ENCODE results near the gene FAT2. TPM values are rescaled to one million over a fixed set of nuclear protein-coding genes. Genes with fewer than 3 reads are reported as not detected.

FAT2 gene
- total RNA-seq, 4 donors from 2014 or later: not detected

DNA sequence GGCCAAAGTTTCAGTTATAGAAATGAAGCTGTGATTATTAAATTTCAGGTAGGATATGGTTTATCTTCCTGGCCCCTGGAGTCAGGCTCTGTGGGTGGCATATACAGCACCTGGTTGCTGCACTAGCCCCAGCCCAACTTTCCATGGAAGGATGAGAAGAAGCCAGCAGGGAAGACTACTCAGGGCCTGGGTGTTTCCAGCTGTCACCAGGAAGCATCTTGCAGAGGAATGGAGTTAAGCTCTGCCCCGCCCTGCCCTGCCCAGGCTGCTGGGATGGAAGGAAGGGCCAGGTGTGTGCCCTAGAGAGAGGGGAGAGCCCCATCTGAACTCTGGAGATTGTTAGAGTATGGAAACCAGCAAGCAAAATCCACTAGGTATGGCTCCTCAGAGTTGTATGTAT is 42.8 kb upstream of the FAT2 start:
- TF ChIP-seq, protein P1, sequence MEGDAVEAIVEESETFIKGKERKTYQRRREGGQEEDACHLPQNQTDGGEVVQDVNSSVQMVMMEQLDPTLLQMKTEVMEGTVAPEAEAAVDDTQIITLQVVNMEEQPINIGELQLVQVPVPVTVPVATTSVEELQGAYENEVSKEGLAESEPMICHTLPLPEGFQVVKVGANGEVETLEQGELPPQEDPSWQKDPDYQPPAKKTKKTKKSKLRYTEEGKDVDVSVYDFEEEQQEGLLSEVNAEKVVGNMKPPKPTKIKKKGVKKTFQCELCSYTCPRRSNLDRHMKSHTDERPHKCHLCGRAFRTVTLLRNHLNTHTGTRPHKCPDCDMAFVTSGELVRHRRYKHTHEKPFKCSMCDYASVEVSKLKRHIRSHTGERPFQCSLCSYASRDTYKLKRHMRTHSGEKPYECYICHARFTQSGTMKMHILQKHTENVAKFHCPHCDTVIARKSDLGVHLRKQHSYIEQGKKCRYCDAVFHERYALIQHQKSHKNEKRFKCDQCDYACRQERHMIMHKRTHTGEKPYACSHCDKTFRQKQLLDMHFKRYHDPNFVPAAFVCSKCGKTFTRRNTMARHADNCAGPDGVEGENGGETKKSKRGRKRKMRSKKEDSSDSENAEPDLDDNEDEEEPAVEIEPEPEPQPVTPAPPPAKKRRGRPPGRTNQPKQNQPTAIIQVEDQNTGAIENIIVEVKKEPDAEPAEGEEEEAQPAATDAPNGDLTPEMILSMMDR (IDR thresholded peaks at IDR 0.05 in 4 of 5, conservative IDR thresholded peaks at IDR 0.05 in 1 of 5): no peak
- TF ChIP-seq POLR2A (IDR thresholded peaks at IDR 0.05): no peak
- Histone ChIP-seq H3K36me3 (no peaks in the 10 kb centered on the region), H3K4me1 (no peaks in the 10 kb centered on the region), H3K27ac (no peak overlapping the region), H3K9me3 (no peaks in the 10 kb centered on the region), H3K4me3 (no peak overlapping the region), H3K27me3 (no peaks in the 10 kb centered on the region)
- no peak for ATAC-seq
- DNase-seq: no peak
- intact Hi-C loops (cut with DNase I; ENCODE audit: low total_unique reads): no loop called here
- in situ Hi-C loops (cut with MboI; ENCODE audit: low sequenced_read_pairs in 4 of 4): no loop called here

DNA sequence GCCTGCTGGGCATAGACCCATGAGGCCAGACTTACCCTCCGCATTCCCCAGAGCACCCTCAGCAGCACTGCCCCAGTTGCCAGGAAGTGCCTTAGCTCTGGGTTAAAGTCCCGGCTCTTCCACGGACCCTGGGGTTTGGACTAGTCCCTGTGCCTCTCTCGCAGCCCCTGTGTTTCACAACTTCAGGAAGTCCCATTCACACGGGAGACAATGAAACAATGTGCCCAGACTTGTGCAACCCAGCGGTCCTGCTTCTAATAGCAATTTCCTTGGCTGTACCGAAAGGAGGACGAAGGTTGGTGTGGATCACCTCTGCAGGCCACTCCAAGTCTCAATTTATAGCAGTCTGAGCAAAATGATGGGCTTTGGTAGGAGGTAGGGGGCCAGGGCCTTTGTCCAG is 41.8 kb upstream of the FAT2 start:
- H3K9me3 ChIP-seq: no peaks in the 10 kb centered on the region

GRCh38 chr5:151632524-151632923 is 41.4 kb upstream of the FAT2 start:
- DNase-seq (no peak), ATAC-seq (no peak)
- intact Hi-C loops (cut with DNase I; ENCODE audit: low total_unique reads): no loop called here
- in situ Hi-C loops (cut with MboI; ENCODE audit: low sequenced_read_pairs in 4 of 4): no loop called here
- H3K4me1 ChIP-seq: no peaks in the 10 kb centered on the region
- no peak overlapping the region for H3K27ac ChIP-seq
- no peak overlapping the region for H3K4me3 ChIP-seq
- H3K9me3 ChIP-seq: no peaks in the 10 kb centered on the region
- H3K27me3 ChIP-seq: no peaks in the 10 kb centered on the region
- no peaks in the 10 kb centered on the region for H3K36me3 ChIP-seq
- TF ChIP-seq POLR2A (IDR thresholded peaks at IDR 0.05): no peak
- TF ChIP-seq, protein P1 (IDR thresholded peaks at IDR 0.05 in 4 of 5, conservative IDR thresholded peaks at IDR 0.05 in 1 of 5): no peak

More for the DNA sequence above, 41.8 kb upstream of the FAT2 start:
- ATAC-seq (no peak), DNase-seq (no peak)
- in situ Hi-C loops (cut with MboI; ENCODE audit: low sequenced_read_pairs in 4 of 4): no loop called here
- no peaks in the 10 kb centered on the region for H3K27me3 ChIP-seq
- H3K27ac ChIP-seq: no peak overlapping the region
- H3K4me1 ChIP-seq: no peaks in the 10 kb centered on the region
- TF ChIP-seq POLR2A (IDR thresholded peaks at IDR 0.05): no peak
- TF ChIP-seq, protein P1 (IDR thresholded peaks at IDR 0.05 in 4 of 5, conservative IDR thresholded peaks at IDR 0.05 in 1 of 5): no peak
- intact Hi-C loops (cut with DNase I; ENCODE audit: low total_unique reads): no loop called here
- no peak overlapping the region for H3K4me3 ChIP-seq
- H3K36me3 ChIP-seq: no peaks in the 10 kb centered on the region

DNA sequence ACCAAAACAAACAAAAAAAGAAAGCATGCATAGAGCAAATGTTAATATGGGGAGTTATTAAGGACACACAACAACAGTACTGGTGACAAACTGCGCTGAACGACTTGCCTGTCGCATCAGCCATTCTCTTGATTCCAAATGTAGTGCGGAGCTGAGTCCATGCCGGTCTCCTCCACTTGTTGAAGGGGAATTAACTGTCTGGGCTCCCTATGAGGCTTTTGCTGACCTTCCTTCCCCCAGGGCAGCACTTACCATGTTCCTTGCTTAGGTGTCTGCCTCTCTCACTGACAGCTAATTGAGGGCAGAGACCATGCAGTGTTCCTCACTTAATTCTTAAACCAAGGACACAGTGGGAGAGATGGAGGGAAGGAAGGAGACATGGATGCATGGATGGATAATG is 40.8 kb upstream of the FAT2 start:
- Histone ChIP-seq H3K4me3 (no peak overlapping the region), H3K36me3 (no peaks in the 10 kb centered on the region), H3K4me1 (no peaks in the 10 kb centered on the region), H3K27ac (no peak overlapping the region), H3K27me3 (no peaks in the 10 kb centered on the region), H3K9me3 (no peaks in the 10 kb centered on the region)
- TF ChIP-seq, protein P1 (IDR thresholded peaks at IDR 0.05 in 4 of 5, conservative IDR thresholded peaks at IDR 0.05 in 1 of 5): no peak
- no peak for TF ChIP-seq POLR2A (IDR thresholded peaks at IDR 0.05)
- no peak for DNase-seq
- intact Hi-C loops (cut with DNase I; ENCODE audit: low total_unique reads): no loop called here
- no peak for ATAC-seq
- in situ Hi-C loops (cut with MboI; ENCODE audit: low sequenced_read_pairs in 4 of 4): no loop called here

DNA sequence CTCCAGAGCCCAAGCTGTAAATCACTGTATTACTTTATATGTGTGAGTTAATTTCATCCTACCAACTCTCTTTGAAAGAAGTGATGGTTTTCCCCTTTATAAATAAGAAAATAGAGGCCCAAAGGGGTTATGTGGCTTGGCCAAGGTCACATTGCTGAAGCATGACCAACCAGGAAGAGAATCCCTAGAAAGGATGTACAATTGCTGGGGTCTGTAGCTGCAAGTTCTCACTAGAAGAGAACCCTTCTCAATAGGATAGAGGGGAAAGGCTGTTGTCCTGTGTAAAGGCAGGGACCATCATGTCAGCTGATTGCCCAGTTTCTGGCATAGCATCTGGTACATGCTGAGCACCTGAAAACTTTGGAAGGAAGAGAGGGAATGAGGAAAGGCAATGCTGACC is 39.0 kb upstream of the FAT2 start:
- Histone ChIP-seq H3K27ac (no peak overlapping the region), H3K4me1 (no peaks in the 10 kb centered on the region), H3K27me3 (no peaks in the 10 kb centered on the region), H3K4me3 (no peak overlapping the region), H3K9me3 (no peaks in the 10 kb centered on the region), H3K36me3 (no peaks in the 10 kb centered on the region)
- in situ Hi-C loops (cut with MboI; ENCODE audit: low sequenced_read_pairs in 4 of 4): no loop called here
- TF ChIP-seq POLR2A (IDR thresholded peaks at IDR 0.05): no peak
- TF ChIP-seq, protein P1 (IDR thresholded peaks at IDR 0.05 in 4 of 5, conservative IDR thresholded peaks at IDR 0.05 in 1 of 5): no peak
- ATAC-seq (no peak), DNase-seq (no peak)
- intact Hi-C loops (cut with DNase I; ENCODE audit: low total_unique reads): no loop called here

All from gastrocnemius medialis (tissue), 4 donors.